Uterus (tissue), 4 donors: ENCODE data around the gene RBX1. TPM values are rescaled to one million over a fixed set of nuclear protein-coding genes. Genes with fewer than 3 reads are reported as not detected.
A peak's percentile ranks its signal among the peaks of the same experiment; 100 is the strongest.

Experiments used
- DNase-seq, 2 donors: peaks; one replicate each; pipeline ENCODE4 v3.0.0-alpha.2; 2019 to 2020
- H3K27ac ChIP-seq, 2 donors: fragments of 200-600 bp; sonication (generic); 1 replicate in 1 of 2; 2 replicates in 1 of 2; pipeline ENCODE4 v1.5.1; 2016 to 2018
- H3K27me3 ChIP-seq, 2 donors: fragments of 200-600 bp; sonication (generic); one replicate each; pipeline ENCODE4 v1.5.1; 2018 to 2019; ENCODE audit warnings: control low read depth in 1 of 2
- H3K36me3 ChIP-seq, 2 donors: fragments of 200-600 bp; sonication (generic); one replicate each; pipeline ENCODE4 v1.5.1; 2019; ENCODE audit warnings: control low read depth in 1 of 2
- H3K4me1 ChIP-seq, 2 donors: fragments of 200-600 bp; sonication (generic); one replicate each; pipeline ENCODE4 v1.5.1; 2018 to 2019; ENCODE audit warnings: control low read depth in 1 of 2
- H3K4me3 ChIP-seq, 2 donors: fragments of 200-600 bp; sonication (generic); 1 replicate in 1 of 2; 2 replicates in 1 of 2; pipeline ENCODE4 v1.5.1; 2018 to 2019; ENCODE audit warnings: mild to moderate bottlenecking in 1 of 2
- H3K9me3 ChIP-seq, 2 donors: fragments of 200-600 bp; sonication (generic); one replicate each; pipeline ENCODE4 v1.5.1; 2019; ENCODE audit warnings: control low read depth in 1 of 2
- CTCF ChIP-seq, 4 experiments: fragments of 200-600 bp in 2 of 4; fragments of 450-650 bp in 2 of 4; sonication (generic) in 2 of 4; IDR thresholded peaks; one replicate each; pipeline ENCODE4 v1.5.1; 2016 to 2019; ENCODE audit warnings: antibody characterized with exemption in 4 of 4, mild to moderate bottlenecking in 2 of 4, moderate library complexity in 1 of 4
- POLR2A ChIP-seq, 2 donors: fragments of 450-650 bp; IDR thresholded peaks; one replicate each; pipeline ENCODE4 v1.6.1; 2016; ENCODE audit warnings: antibody characterized with exemption in 2 of 2, mild to moderate bottlenecking in 1 of 2, moderate library complexity in 1 of 2
- intact Hi-C: fragments of 100-400 bp; cut with DNase I; formaldehyde crosslinking; loops from one replicate; pipeline ENCODE4 v1.15.1; 2023; ENCODE audit warnings: low total_unique reads
- small RNA-seq: library from RNA; depleted of rRNA; stranded (forward); fragments of <200 nt; gene quantifications from one replicate; pipeline ENCODE3, GENCODE V24; 2016
- total RNA-seq, 4 donors: library from RNA; depleted of rRNA in 3 of 4; stranded (reverse); fragments of >200 nt in 3 of 4; gene quantifications; one replicate each; pipeline versions ENCODE4 v1.1.0 to v1.2.4, GENCODE V29; 2014 to 2023
- donor health status: DM: yes; HTN: yes; CAD: no.

RBX1 gene
- total RNA-seq, 4 donors from 2014 or later, result 33.8 to 75.9 (median 57.6) TPM

- Histone ChIP-seq H3K27ac (peak overlapping the region; percentile 97 to 99), H3K9me3 (no peaks in the 10 kb centered on the region), H3K27me3 (no peaks in the 10 kb centered on the region), H3K4me1 (no peaks in the 10 kb centered on the region), H3K4me3 (peak overlapping the region; percentile 66 to 75), H3K36me3 (no peaks in the 10 kb centered on the region)
- intact Hi-C loops, result loop anchor here (10.0 kb wide), 1 partner anchor 67 kb away; the partner anchor contains the start of gene RBX1
- peak; percentile 67 to 82 for DNase-seq
- TF ChIP-seq CTCF (IDR thresholded peaks at IDR 0.05) (peak in 1 of 4 experiments; percentile 11), POLR2A (IDR thresholded peaks at IDR 0.05) (no peak)
Measured at GRCh38 chr22:41021613-41022454, 70.7 kb downstream of the RBX1 start.

- peak; percentile 93 to 94 for DNase-seq
- Histone ChIP-seq H3K4me1 (no peaks in the 10 kb centered on the region), H3K27ac (peak overlapping the region; percentile 97 to 99), H3K36me3 (no peaks in the 10 kb centered on the region), H3K27me3 (no peaks in the 10 kb centered on the region), H3K9me3 (no peaks in the 10 kb centered on the region), H3K4me3 (peak overlapping the region; percentile 66 to 75)
- TF ChIP-seq POLR2A (IDR thresholded peaks at IDR 0.05) (peak; percentile 69 to 71), CTCF (IDR thresholded peaks at IDR 0.05) (no peak)
- intact Hi-C loops, result loop anchor here (10.0 kb wide), 1 partner anchor 68 kb away; the partner anchor contains the start of gene RBX1
Measured at GRCh38 chr22:41022470-41023298, 71.5 kb downstream of the RBX1 start.

Small RNA genes lying within 50 kb of the gene (small RNA-seq; reads per million reads assigned to genes)
- gene RF00017 (not detected), gene RNU6-379P (not detected)

Other genes starting within 250 kb of the RBX1 start
- gene SLC25A17, start 132.0 kb upstream of the RBX1 start, total RNA-seq, result 10 to 100 TPM; 12.6 to 34.5 (median 20.7) TPM
- gene ST13, start 94.7 kb upstream of the RBX1 start, total RNA-seq, result 100 to 1,000 TPM; 139 to 285 (median 189) TPM
- gene XPNPEP3, start 94.2 kb upstream of the RBX1 start, total RNA-seq, result 10 to 100 TPM in 2 of 4 donors, 1 to 10 TPM in 2; 1.5 to 25.6 (median 8.0) TPM
- not detected for gene DNAJB7, start 89.3 kb upstream of the RBX1 start, total RNA-seq
- gene EP300, start 141.2 kb downstream of the RBX1 start, total RNA-seq, result 100 to 1,000 TPM in 1 of 4 donors, 10 to 100 TPM in 3; 18.8 to 116 (median 72.5) TPM